Mesendoderm (in vitro differentiated cells): ENCODE results near the gene CYP11A1.

Experiments used
- DNase-seq: peaks from one replicate; pipeline ENCODE4 v3.0.0; 2013
- H2AK5ac ChIP-seq: 2 replicates; pipeline ENCODE4 v1.6.1; 2013; ENCODE audit warnings: low read length, inconsistent platforms
- H2BK120ac ChIP-seq: 2 replicates; pipeline ENCODE4 v1.6.1; 2013; ENCODE audit warnings: low read depth, mild to moderate bottlenecking, low read length, moderate library complexity, mixed read lengths
- H2BK15ac ChIP-seq: replicated peaks from 2 replicates; pipeline ENCODE4 v1.6.1; 2013; ENCODE audit warnings: low read depth, mild to moderate bottlenecking, moderate library complexity
- H2BK5ac ChIP-seq: 2 replicates; pipeline ENCODE4 v1.6.1; 2013; ENCODE audit warnings: low read length, inconsistent platforms
- H3K18ac ChIP-seq: 2 replicates; pipeline ENCODE4 v1.6.1; 2013; ENCODE audit warnings: mild to moderate bottlenecking, low read length, mixed read lengths
- H3K23ac ChIP-seq: one replicate; pipeline ENCODE4 v1.6.1; 2013; ENCODE audit warnings: low read length
- H3K27ac ChIP-seq: 2 replicates; pipeline ENCODE4 v1.5.1; 2013; ENCODE audit warnings: low read depth, mild to moderate bottlenecking, inconsistent platforms, low read length, moderate library complexity
- H3K27me3 ChIP-seq: 2 replicates; pipeline ENCODE4 v1.6.1; 2013; ENCODE audit warnings: low read length, control low read depth, mild to moderate bottlenecking, inconsistent platforms; ENCODE audit not compliant: insufficient read depth, poor library complexity
- H3K36me3 ChIP-seq: 2 replicates; pipeline ENCODE4 v1.6.1; 2013; ENCODE audit warnings: low read length, inconsistent platforms; ENCODE audit not compliant: control insufficient read depth, insufficient read depth
- H3K4ac ChIP-seq: one replicate; pipeline ENCODE4 v1.6.1; 2013; ENCODE audit warnings: low read depth, mild to moderate bottlenecking, low read length, moderate library complexity
- H3K4me1 ChIP-seq: 2 replicates; pipeline ENCODE4 v1.6.1; 2013; ENCODE audit warnings: low read depth, low read length, inconsistent platforms; ENCODE audit not compliant: control insufficient read depth
- H3K4me2 ChIP-seq: 2 replicates; pipeline ENCODE4 v1.6.1; 2013; ENCODE audit warnings: low read length
- H3K4me3 ChIP-seq: 2 replicates; pipeline ENCODE4 v1.5.1; 2013; ENCODE audit warnings: mild to moderate bottlenecking, low read length
- H3K56ac ChIP-seq: one replicate; pipeline ENCODE4 v1.6.1; 2013; ENCODE audit warnings: low read length
- H3K79me1 ChIP-seq: 2 replicates; pipeline ENCODE4 v1.6.1; 2013; ENCODE audit warnings: low read length, inconsistent platforms
- H3K79me2 ChIP-seq: 2 replicates; pipeline ENCODE4 v1.6.1; 2013; ENCODE audit warnings: mild to moderate bottlenecking, low read length; ENCODE audit not compliant: control insufficient read depth, insufficient read depth
- H3K9ac ChIP-seq: 2 replicates; pipeline ENCODE4 v1.6.1; 2013; ENCODE audit warnings: low read length, inconsistent platforms
- H4K5ac ChIP-seq: one replicate; pipeline ENCODE4 v1.6.1; 2013; ENCODE audit warnings: low read length
- H4K8ac ChIP-seq: one replicate; pipeline ENCODE4 v1.6.1; 2013; ENCODE audit warnings: low read depth, mild to moderate bottlenecking, control low read depth, low read length, moderate library complexity
- WGBS: extraction: QIAGEN DNeasy Blood & Tissue Kit; methylation state at CpG from one replicate; pipeline ENCODE4 v1.1.7; 2013; ENCODE audit warnings: low lambda C conversion rate, missing lambda C conversion rate; ENCODE audit not compliant: insufficient coverage; ENCODE audit errors: extremely low coverage; 5-methylcytosine and 5-hydroxymethylcytosine counted together

Gene CYP11A1

DNA sequence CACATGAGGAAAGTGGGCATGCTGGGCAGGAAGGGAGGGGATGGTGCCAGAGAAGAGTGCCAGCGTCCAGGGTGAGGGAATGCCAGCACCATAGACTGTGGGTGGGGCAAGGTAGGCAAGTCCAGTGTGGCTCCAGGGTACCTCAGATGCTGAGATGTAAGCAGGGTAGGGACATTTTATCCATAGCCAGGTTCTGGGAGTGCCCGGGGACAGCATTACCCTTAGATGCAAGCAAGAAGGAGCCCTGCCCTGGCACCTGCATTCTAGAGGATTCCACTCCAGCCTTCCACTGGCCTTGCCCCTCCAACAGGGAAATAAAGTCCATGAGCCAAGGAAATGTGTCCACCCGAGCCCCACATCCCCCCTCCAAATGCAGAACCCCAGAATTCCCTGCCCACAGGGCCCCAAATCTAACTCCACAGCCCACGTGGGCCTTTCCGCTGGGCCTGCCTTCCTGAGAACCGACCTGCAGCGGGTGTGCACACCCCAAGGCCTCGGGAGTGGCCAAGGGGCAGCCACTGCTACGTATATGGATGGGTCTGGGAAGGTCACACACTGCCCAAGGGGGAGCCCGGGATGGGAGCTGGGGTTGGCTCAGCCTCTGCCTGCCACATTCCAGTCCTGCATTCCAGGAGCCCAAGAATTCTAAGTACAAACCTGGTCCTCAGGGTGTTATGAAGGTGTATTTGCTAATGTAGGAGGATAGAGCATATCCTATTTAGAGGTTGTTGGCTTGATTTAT lies 20.3 kb upstream of the CYP11A1 start:
- Histone ChIP-seq H3K4me3 (no peak overlapping the region), H2BK15ac (no peak overlapping the region), H3K36me3 (no peaks in the 10 kb centered on the region), H2AK5ac (no peak overlapping the region), H3K79me1 (no peaks in the 10 kb centered on the region), H2BK120ac (no peak overlapping the region), H3K18ac (no peak overlapping the region), H2BK5ac (no peak overlapping the region), H4K5ac (no peak overlapping the region), H3K4me2 (no peak overlapping the region), H3K56ac (no peak overlapping the region), H3K4ac (no peak overlapping the region), H3K9ac (no peak overlapping the region), H3K27me3 (no peaks in the 10 kb centered on the region), H3K4me1 (peaks cover 10% of the 10 kb centered on the region), H4K8ac (no peak overlapping the region), H3K79me2 (no peaks in the 10 kb centered on the region), H3K23ac (no peak overlapping the region), H3K27ac (no peak overlapping the region)
- DNase-seq = peak; percentile 34
- WGBS = no CpG with 5 or more reads among the region's 10 CpGs

GRCh38 chr15:74387141-74387541 lies 19.7 kb upstream of the CYP11A1 start:
- Histone ChIP-seq H3K4me2 (no peak overlapping the region), H3K36me3 (no peaks in the 10 kb centered on the region), H2AK5ac (no peak overlapping the region), H3K23ac (no peak overlapping the region), H3K4me1 (peaks cover 10% of the 10 kb centered on the region), H2BK120ac (no peak overlapping the region), H3K9ac (no peak overlapping the region), H4K8ac (no peak overlapping the region), H3K79me2 (no peaks in the 10 kb centered on the region), H3K4ac (no peak overlapping the region), H3K79me1 (no peaks in the 10 kb centered on the region), H3K18ac (no peak overlapping the region), H3K27me3 (no peaks in the 10 kb centered on the region), H3K27ac (no peak overlapping the region), H3K56ac (no peak overlapping the region), H2BK15ac (no peak overlapping the region), H2BK5ac (no peak overlapping the region), H4K5ac (no peak overlapping the region), H3K4me3 (no peak overlapping the region)
- WGBS = no CpG with 5 or more reads among the region's 13 CpGs
- no peak for DNase-seq

DNA sequence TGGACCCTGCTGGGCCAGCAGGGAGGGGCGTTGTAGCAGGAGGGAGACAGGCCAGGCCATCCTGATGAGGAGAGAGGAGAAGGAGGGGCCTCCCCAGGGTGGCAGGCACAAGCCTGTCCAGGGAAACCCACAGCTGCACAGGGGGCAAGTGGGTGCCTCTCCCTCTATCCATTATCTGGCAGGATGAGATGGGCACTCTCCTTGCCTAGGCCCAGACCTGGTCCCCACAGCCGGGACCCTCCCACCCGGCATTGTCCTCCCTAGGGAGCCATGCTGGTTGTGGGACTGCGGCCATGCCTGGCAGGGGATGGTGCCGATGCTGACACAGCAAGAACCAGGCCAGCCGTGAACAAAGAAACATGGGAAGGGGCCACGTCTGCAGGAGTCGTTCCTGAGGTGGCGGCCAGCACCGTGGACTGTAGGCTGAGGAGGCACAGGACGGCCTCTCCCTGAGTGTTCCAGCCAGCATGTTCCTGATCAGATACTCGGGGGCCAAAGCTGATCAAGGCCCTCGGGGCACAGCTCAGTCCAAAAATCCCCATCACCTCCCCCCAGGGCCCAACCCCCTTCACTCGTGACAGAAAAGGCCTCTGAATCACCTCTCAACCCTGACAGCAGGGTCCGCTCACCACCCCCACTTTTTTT lies 19.2 kb upstream of the CYP11A1 start:
- Histone ChIP-seq H3K4ac (no peak overlapping the region), H3K79me2 (no peaks in the 10 kb centered on the region), H4K8ac (no peak overlapping the region), H3K56ac (peak overlapping the region; percentile 28), H2AK5ac (no peak overlapping the region), H3K27ac (no peak overlapping the region), H2BK5ac (no peak overlapping the region), H3K79me1 (no peaks in the 10 kb centered on the region), H3K4me1 (peaks cover 10% of the 10 kb centered on the region), H2BK120ac (no peak overlapping the region), H3K36me3 (no peaks in the 10 kb centered on the region), H3K27me3 (no peaks in the 10 kb centered on the region), H2BK15ac (no peak overlapping the region), H3K4me3 (no peak overlapping the region), H3K18ac (no peak overlapping the region), H3K9ac (no peak overlapping the region), H3K4me2 (no peak overlapping the region), H4K5ac (no peak overlapping the region), H3K23ac (no peak overlapping the region)
- no CpG with 5 or more reads among the region's 15 CpGs for WGBS
- DNase-seq = no peak

DNA sequence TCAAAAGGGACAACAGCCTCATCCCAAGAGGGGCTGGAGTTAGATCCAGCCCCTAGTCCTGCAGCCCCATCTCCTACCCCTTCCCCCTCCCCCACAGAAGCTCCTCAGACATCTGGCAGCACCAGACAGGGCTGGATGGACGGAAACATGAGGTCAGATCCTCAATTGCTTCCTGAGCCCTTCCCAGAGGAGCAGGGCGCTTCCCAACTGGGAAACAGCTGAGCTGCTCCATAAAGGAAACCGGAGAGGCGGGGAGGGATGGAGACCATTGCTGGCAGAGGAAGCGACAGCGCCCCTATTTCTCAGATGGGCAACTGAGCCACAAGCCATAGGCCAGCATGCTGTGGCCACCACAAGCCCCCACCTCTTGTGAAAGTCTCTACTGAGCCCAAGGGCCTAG lies 18.3 kb upstream of the CYP11A1 start:
- no peak overlapping the region for H3K4me3 ChIP-seq
- H3K4ac ChIP-seq = no peak overlapping the region
- WGBS = no CpG with 5 or more reads among the region's 6 CpGs
- no peaks in the 10 kb centered on the region for H3K79me2 ChIP-seq
- no peaks in the 10 kb centered on the region for H3K36me3 ChIP-seq
- peaks cover 10% of the 10 kb centered on the region for H3K4me1 ChIP-seq
- H3K56ac ChIP-seq = peak overlapping the region; percentile 46
- no peak overlapping the region for H2BK120ac ChIP-seq
- H2BK5ac ChIP-seq = no peak overlapping the region
- no peak overlapping the region for H3K4me2 ChIP-seq
- DNase-seq = no peak
- no peak overlapping the region for H4K8ac ChIP-seq
- H4K5ac ChIP-seq = no peak overlapping the region
- no peak overlapping the region for H3K23ac ChIP-seq
- H3K79me1 ChIP-seq = no peaks in the 10 kb centered on the region
- no peak overlapping the region for H3K9ac ChIP-seq
- H2AK5ac ChIP-seq = no peak overlapping the region
- H3K27ac ChIP-seq = no peak overlapping the region
- H3K18ac ChIP-seq = no peak overlapping the region
- H3K27me3 ChIP-seq = no peaks in the 10 kb centered on the region
- no peak overlapping the region for H2BK15ac ChIP-seq

GRCh38 chr15:74384881-74385643 lies 17.6 kb upstream of the CYP11A1 start:
- no peak overlapping the region for H3K9ac ChIP-seq
- no peak overlapping the region for H2AK5ac ChIP-seq

More at GRCh38 chr15:74384881-74385643, 17.6 kb upstream of the CYP11A1 start:
- no peak overlapping the region for H3K18ac ChIP-seq
- no peak overlapping the region for H3K4me2 ChIP-seq
- no CpG with 5 or more reads among the region's 8 CpGs for whole genome bisulfite sequencing
- H4K5ac ChIP-seq = no peak overlapping the region
- no peaks in the 10 kb centered on the region for H3K27me3 ChIP-seq
- H3K36me3 ChIP-seq = no peaks in the 10 kb centered on the region
- H2BK120ac ChIP-seq = no peak overlapping the region
- H3K4me3 ChIP-seq = no peak overlapping the region
- H2BK5ac ChIP-seq = no peak overlapping the region
- no peak overlapping the region for H3K27ac ChIP-seq
- DNase-seq = peak; percentile 32
- no peak overlapping the region for H3K23ac ChIP-seq
- no peaks in the 10 kb centered on the region for H3K79me1 ChIP-seq
- H3K4ac ChIP-seq = no peak overlapping the region
- peak overlapping the region; percentile 46 for H3K56ac ChIP-seq
- no peaks in the 10 kb centered on the region for H3K79me2 ChIP-seq
- no peak overlapping the region for H4K8ac ChIP-seq
- peaks cover 10% of the 10 kb centered on the region for H3K4me1 ChIP-seq
- H2BK15ac ChIP-seq = no peak overlapping the region
